NCI-H2196 (cell line): ENCODE results near the gene MAD1L1.
"Not testable (repeated sequence)": the region's sequence is repeated elsewhere in the genome, so short reads cannot be mapped to it uniquely, and the experiment has no call there.

Experiments used
- DNase-seq: peaks from one replicate; lab custom pipeline; 2025; ENCODE audit not compliant: unreplicated experiment; lab: John Stamatoyannopoulos, UW

Gene MAD1L1

DNA sequence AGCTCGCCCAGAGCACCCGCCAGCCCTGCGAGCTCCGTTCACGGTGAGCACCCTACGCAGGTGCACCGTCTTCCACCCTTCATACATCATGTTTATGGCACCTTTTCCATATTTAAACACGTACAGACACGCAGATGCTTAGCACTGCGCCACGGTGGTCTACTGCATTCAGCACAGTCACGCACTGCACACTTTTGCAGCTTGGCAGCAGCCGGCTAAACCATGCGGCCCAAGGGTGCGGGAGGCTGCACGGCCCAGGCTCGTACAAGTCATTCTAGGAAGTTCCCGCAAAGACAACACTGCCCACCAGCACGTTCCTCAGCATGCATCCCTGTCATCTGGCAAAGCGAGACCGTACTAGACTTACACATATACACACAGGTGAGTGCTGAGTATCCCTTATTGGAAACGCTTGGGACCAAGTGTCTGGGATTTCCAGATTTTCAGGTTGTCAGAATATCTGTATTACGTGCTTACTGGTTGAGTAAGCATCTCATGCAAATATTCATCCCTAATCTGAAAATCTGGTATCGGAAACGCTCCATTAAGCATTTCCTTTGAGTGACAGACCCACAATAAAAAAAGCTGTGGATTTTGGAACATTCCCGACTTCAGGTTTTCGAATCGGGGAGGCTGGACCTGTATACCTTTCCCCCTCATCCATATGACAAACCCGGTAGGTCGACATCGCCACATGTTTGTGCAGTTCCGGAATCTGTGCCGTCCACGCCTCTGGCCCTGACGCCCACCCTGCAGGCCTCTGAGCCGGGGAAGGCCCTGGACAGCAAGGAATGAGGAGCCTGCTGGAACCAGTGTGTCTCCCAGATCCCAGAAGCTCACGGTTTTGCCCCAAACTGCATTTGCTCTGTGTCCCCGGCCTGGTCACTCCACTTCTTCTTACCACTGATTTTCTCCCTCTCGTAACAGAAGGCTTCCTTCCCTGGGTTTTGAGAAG, 340.5 kb downstream of the MAD1L1 start:
- no peak for DNase-seq

DNA sequence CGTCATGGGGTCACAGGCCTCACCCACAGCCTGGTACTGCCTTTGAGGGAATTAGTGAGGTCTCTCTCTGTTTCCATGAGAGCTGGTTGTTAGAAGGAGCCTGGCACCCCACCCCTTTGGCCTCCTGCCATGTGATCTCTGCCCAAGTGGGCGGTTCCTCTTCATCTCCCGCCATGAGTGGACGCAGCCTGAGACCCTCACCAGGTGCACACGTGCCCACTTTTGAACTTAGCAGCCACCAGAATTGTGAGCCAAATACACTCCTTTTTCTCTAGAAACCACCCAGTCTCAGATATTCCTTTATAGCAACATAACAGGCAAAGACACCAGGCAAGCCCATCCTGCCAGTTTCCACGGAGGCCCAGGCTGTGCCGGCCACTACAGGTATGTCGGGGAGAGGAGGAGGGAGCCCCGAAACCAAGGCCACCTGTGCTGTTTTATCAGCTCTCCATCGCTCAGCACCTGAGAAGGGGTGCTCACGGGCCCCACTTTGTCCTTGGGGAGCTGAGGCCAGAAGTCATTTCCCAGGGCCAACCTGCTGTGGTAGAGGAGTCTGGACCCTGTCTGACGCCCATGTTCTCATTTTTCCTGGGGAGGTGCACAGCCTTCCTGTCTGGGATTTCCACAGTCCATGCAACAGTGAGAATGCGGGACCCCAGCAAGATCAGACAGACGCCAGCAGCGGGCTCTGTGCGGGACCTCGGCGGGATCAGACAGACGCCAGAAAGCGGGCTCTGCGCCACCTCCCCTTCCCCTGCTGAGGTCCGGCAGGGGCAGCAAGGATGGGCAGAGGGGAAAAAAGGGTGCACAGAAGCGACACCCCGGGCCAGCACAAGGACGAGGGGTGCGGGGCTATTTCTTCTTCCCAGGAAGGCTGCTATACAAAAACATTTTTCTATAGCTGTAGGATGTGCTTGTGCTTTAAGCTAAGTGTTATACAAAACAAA, 342.2 kb downstream of the MAD1L1 start:
- DNase-seq, result no peak

- no peak for DNase-seq
These were observed 343.1 kb downstream of the MAD1L1 start for GRCh38 chr7:1889556-1890181.

GRCh38 chr7:1889091-1889490, 343.7 kb downstream of the MAD1L1 start:
- DNase-seq, result no peak

DNA sequence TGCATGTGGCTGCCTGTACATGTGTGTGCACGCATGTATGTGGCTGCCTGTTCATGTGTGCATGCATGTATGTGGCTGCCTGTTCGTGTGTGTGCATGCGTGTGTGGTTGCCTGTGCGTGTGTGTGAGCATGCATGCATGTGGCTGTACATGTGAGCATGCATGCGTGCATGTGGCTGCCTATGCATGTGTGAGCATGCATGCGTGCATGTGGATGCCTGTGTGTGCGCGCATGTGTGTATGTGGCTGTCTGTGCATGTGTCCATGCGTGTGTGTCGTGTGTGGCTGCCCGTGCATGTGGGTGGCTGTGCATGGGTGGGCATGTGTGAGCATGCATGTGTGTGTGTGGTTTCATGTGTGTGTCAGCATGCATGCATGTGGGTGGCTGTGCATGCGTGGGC, 344.3 kb downstream of the MAD1L1 start:
- no peak for DNase-seq

DNA sequence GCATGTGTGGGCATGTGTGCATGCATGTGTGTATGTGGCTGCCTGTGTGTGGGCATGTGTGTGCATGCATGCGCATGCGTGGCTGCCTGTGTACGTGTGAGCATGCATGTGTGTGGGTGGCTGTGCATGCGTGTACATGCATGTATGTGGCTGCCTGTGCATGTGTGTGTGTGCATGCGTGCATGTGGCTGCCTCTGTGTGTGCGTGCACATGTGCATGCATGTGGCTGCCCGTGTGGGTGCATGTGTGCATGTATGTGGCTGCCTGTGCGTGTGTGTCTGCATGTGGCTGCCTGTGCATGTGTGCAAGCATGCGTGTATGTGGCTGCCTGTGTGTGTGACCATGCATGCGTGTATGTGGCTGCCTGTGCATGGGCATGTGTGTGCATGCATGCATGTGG, 345.5 kb downstream of the MAD1L1 start:
- no peak for DNase-seq

DNA sequence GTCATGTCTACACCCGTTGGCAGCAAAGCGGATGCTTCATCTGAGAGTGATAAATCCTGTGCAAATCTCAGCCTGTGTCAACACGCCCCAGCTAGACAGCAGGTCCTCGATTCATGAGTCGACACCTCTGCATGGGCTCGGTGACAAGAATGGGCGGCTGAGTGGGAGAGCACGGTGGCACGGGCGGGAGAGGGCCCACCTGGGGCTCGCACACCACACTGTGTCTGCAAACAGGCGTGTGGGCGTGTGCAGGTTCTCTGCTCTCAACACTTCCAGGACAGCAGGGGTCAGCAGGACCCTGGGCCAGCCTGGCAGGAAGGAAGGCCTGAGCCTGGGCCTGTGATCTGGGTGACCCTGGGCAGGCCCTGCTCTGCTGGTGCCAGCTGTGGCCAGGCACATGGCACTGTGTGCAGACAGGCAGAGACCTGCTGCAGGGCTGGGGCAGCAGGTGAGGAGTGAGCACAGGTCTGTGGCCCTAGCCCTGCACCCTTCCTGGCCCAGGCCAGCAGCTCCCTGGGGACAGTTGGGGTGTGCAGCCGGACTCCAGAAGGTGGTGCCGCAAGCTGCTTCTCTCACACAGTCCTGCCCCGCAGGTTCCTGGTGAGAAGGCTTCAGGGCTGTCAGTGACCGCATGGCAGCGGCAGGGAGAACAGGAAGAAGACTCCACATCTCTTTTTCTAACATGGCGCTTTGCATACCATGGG, 346.2 kb downstream of the MAD1L1 start:
- no peak for DNase-seq

DNA sequence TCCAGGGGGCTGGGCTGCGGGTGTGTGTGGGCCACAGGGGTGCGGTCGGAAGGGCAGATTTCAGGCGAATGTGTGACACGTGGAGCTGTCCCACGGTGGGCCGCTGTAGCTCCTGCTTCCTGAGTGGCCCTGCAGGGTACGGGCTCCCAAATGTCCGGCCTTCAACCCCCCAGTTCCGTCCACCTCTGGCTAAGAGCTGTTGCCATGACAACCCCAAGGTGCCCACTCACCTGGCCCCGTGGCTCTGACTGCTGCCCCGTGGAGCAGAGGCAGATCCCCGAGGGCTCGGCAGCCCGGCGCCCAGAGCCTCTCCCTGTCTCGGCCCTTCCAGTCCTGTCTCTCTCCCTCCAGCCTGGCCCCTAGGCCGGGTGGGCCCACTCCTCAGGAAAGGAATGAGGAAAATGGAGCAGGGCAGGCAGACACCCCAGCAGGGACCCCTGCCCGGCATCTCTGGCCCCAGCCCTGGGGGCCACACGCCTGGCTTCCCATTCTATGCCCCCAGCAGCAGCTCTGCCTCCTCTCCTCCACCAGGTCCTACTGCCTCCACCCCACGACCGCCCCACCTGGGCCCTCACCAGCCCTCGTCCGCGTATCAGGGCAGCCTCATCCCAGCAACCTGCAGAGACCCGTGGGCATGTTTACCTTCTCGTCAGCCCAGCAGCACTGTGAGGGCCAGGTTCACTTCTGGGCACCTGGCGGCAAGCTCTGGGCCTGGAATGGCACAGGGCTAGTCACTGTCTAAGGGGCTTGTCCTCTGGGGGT, 347.1 kb downstream of the MAD1L1 start:
- DNase-seq, result no peak

GRCh38 chr7:1884583-1885350, 348.0 kb downstream of the MAD1L1 start:
- no peak for DNase-seq

DNA sequence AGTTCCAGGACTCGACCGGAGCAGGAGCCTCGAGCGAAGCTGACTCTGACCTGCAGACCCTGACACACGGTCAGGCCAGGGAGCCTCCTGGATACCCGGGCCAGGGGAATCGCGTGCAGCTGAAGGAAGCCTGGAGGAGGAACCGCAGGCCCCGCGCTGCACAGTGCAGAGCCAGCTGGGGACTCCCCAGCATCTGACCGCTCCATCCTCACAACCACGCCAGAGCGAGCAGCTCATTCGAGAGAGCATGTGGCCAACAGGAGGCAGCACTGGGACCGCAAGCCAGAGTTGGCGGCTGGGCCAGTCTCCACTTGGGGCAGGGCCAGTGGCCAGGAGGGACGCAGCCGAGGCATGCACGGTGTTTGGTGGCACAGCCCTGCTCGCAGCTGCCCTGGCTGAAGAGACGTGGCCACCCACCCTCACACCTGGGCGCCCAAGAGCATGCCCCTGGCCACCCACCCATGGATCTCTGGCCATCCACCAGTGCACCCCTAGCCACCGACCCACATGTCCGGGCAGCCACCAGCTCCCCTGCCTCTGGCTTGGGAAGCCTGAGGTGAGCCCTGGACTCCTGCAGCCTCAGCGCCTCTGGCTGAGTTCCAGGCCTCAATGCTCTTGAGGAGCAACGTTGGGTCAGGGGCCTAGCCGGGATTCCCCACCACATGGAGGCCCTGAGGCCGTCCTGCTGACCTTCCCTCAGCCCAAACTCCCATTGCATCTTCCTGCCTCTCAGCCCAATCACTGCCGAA, 348.7 kb downstream of the MAD1L1 start:
- no peak for DNase-seq

DNA sequence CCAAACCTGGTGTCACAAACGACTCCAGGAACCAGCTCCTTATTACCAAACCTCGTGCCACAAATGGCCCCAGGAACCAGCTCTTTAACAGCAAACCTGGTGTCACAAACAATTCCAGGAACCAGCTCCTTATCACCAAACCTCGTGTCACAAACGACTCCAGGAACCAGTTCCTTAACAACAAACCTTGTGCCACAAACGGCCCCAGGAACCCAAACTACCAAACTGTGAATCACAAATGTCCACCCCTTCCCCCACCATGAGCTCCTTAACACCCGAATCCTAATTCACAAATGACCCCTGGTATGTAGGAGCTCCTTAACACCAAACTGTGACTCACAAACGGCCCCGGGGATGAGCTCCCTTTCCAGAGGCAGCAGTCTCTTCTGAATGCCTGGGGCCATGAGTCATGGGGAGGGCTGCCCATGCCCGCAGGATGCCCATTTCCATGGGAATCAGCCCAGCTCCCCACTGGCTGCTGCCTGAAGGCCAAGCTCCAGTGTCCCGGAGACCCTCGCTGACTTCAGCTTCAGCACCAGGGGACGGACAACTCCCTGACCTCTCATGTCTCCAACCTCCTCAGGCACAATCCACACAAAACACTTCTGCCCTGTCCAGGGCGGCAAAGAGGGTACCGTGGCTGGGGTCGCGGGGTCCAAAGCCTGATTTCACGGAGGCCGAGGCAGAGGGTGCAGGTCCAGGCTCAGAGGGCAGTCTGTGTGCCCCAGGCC, 349.5 kb downstream of the MAD1L1 start:
- no peak for DNase-seq

- DNase-seq, result no peak
These were observed 350.3 kb downstream of the MAD1L1 start for GRCh38 chr7:1882451-1882850.

DNA sequence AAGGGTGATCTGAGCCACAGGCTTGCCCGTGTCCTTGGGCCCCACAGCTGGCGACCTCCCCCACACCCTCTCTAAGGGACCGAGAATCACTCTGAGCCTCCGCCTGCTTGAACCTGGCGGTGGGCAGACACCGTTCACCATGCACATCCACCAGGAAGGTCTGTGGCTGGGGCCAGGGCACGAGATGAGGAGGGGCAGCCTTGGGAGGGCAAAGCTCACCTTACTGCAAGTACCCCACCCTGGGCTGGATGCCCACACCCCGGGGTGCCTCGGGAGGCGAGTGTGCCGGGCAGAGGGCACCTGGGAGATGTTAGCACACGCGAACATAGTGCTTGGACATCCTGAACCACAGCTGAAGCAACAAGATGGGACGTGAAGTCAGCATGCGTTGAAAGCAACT, 350.8 kb downstream of the MAD1L1 start:
- no peak for DNase-seq

DNA sequence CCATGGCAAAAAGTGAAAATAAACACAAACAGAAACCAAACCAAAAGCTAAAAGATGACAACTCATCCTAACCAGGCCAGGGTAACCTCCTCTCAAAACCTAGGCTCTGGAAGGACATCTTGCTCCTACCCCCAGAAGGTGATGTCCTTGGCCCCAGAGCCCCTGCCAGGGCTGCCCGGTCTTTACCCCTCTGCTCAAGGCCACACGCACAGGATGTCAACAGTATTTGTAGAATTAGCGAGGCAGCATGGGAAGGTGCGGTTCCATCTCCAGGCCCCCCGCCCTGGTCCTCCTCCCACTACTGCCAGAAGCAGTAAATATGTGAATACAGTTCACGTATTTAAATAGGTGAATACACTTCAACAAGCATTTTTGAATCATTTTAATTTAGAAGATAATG, 356.1 kb downstream of the MAD1L1 start:
- DNase-seq, result not testable (repeated sequence)

- DNase-seq, result not testable (repeated sequence)
These were observed 357.1 kb downstream of the MAD1L1 start for GRCh38 chr7:1875392-1876199.

DNA sequence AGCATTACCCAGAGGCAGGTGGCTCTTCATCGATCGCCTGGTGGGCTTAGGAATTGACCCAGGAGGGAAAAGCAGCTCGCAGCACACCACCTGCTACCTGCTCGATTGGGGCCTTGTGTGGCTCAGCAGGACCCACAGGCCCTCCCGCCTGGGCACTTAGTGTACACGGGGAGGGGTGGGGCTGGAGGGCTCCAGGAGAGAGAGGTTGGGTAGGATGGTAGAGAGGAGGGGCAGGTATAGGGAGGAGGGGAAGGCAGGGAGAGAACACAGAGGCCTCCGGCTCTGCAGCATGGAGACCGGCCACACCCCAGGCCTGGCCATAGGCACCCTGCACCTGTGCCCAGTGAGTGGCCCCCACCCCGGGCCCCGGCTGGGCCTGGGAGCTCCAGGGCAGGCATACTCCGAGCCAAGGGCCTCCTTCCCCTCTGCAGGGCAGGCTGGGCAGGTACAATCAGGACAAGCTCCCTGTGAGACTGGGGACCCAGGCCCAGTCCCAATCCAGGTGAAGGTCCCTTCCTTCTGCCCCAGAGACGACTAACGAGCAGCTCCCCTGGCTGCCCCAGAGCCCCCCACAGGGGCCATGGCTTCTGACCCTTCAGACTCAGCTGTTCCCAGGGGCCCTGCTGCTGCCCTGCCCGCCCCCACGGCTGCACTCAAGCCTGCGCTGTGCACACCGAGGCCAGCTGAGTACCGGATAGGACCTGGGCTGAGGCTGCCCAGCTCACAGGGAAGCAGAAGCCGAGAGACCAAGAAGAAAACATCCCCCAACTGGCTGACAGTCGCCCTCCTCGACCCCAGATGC, 358.0 kb downstream of the MAD1L1 start:
- not testable (repeated sequence) for DNase-seq
